K562 (cell line): ENCODE data around the gene CMTM1. TPM values are rescaled to one million over a fixed set of nuclear protein-coding genes. Genes with fewer than 3 reads are reported as not detected.

Source experiments
- CHD1 ChIP-seq: fragments of 200-600 bp; sonication (generic); IDR thresholded peaks from one replicate; pipeline ENCODE4 v1.6.1; 2012; ENCODE audit warnings: mild to moderate bottlenecking, moderate library complexity, low read length, inconsistent platforms
- ELF1 ChIP-seq: fragments of 200-800 bp; sonication (Bioruptor generic); IDR thresholded peaks from 2 replicates; pipeline ENCODE4 v1.6.1; 2016; ENCODE audit warnings: missing genetic modification characterization, missing compliant biosample characterization
- ELK1 ChIP-seq: sonication (generic); formaldehyde crosslinking; IDR thresholded peaks from 2 replicates; pipeline ENCODE4 v1.8.1; 2022; ENCODE audit warnings: missing genetic modification reagents
- FOXK1 ChIP-seq: sonication (generic); formaldehyde crosslinking; IDR thresholded peaks from 2 replicates; pipeline ENCODE4 v1.8.0; 2022; ENCODE audit warnings: missing genetic modification reagents, mild to moderate bottlenecking, borderline replicate concordance
- GABPA ChIP-seq: fragments of 200-800 bp; sonication (Bioruptor generic); conservative IDR thresholded peaks from 2 replicates; pipeline ENCODE4 v1.6.1; 2016; ENCODE audit warnings: low read depth, missing genetic modification characterization, missing compliant biosample characterization
- GTF2A2 ChIP-seq: IDR thresholded peaks from 2 replicates; pipeline ENCODE4 v1.6.1; 2016; ENCODE audit warnings: mild to moderate bottlenecking, missing genetic modification characterization, missing compliant biosample characterization
- HNRNPL ChIP-seq: fragments of 200-400 bp; formaldehyde crosslinking; IDR thresholded peaks from 2 replicates; pipeline ENCODE4 v1.6.1; 2017; ENCODE audit warnings: low read depth, mild to moderate bottlenecking, low read length
- MCM2 ChIP-seq: fragments of 450-650 bp; IDR thresholded peaks from 2 replicates; pipeline ENCODE4 v1.6.1; 2017; ENCODE audit warnings: low read depth, mild to moderate bottlenecking
- PCBP2 ChIP-seq: fragments of 200-400 bp; formaldehyde crosslinking; IDR thresholded peaks from 2 replicates; pipeline ENCODE4 v1.6.1; 2018; ENCODE audit warnings: low read length, low read depth, mild to moderate bottlenecking, moderate library complexity; ENCODE audit not compliant: poor library complexity, severe bottlenecking
- SMARCA5 ChIP-seq: fragments of 450-650 bp; IDR thresholded peaks from 2 replicates; pipeline ENCODE4 v1.6.1; 2016
- STAT5A ChIP-seq: IDR thresholded peaks from 2 replicates; pipeline ENCODE4 v1.6.1; 2012; ENCODE audit warnings: low read length, inconsistent platforms, borderline replicate concordance
- ZNF121 ChIP-seq: sonication (generic); formaldehyde crosslinking; conservative IDR thresholded peaks from 2 replicates; pipeline ENCODE4 v1.8.0; 2022; ENCODE audit warnings: missing genetic modification reagents
- ZNF23 ChIP-seq: fragments of 250-450 bp; sonication (Bioruptor Pico); IDR thresholded peaks from 2 replicates; pipeline ENCODE4 v1.4.0; 2020; ENCODE audit warnings: mild to moderate bottlenecking
- ZNF3 ChIP-seq: fragments of 250-450 bp; sonication (Bioruptor Pico); IDR thresholded peaks from 2 replicates; pipeline ENCODE4 v1.5.0; 2021; ENCODE audit warnings: mild to moderate bottlenecking, moderate library complexity
- ZNF318 ChIP-seq, 2 experiments: fragments of 450-650 bp; IDR thresholded peaks; 2 replicates each; pipeline ENCODE4 v1.6.1; 2016; ENCODE audit warnings: mild to moderate bottlenecking in 2 of 2, borderline replicate concordance in 1 of 2, low read depth in 1 of 2, moderate library complexity in 1 of 2
- ZNF449 ChIP-seq: fragments of 250-450 bp; sonication (Bioruptor Pico); IDR thresholded peaks from 2 replicates; pipeline ENCODE4 v1.8.0; 2022; ENCODE audit warnings: moderate library complexity, mild to moderate bottlenecking, inconsistent platforms
- polyA plus RNA-seq, 8 experiments: library from polyadenylated mRNA; depleted of rRNA in 4 of 8; stranded (reverse) in 5 of 8; unstranded in 3 of 8; fragments of >200 nt; fragmentation: Nextera tagmentation in 2 of 8; fragmentation: Illumina TruSeq in 1 of 8; extraction: Ambion mirVana in 2 of 8; extraction: Trizol in 1 of 8; gene quantifications; 2 replicates each; pipeline versions ENCODE4 v1.2.1 to v1.2.3, GENCODE V29; 2011 to 2014; ENCODE audit warnings: inconsistent platforms in 1 of 8, missing spikeins in 1 of 8
- total RNA-seq, 7 experiments: library from RNA; depleted of rRNA in 6 of 7; stranded (reverse); fragments of >200 nt in 6 of 7; fragmentation: Illumina TruSeq in 2 of 7; extraction: Trizol in 2 of 7; gene quantifications; 2 replicates each; pipeline versions ENCODE4 v1.2.1 to v1.2.3, GENCODE V29; 2011 to 2021; ENCODE audit warnings: low replicate concordance in 1 of 7
- TF ChIP-seq, protein P1 (sequence below): fragments of 450-650 bp; IDR thresholded peaks from 2 replicates; pipeline ENCODE4 v1.6.1; 2016

CMTM1 gene
- total and polyA plus RNA-seq, 9 of the 15 experiments (the other 6 are each of a cell fraction or from before 2014, with no cell fraction given): 0.25 to 2.6 (median 1.1) TPM; not detected in 2

DNA sequence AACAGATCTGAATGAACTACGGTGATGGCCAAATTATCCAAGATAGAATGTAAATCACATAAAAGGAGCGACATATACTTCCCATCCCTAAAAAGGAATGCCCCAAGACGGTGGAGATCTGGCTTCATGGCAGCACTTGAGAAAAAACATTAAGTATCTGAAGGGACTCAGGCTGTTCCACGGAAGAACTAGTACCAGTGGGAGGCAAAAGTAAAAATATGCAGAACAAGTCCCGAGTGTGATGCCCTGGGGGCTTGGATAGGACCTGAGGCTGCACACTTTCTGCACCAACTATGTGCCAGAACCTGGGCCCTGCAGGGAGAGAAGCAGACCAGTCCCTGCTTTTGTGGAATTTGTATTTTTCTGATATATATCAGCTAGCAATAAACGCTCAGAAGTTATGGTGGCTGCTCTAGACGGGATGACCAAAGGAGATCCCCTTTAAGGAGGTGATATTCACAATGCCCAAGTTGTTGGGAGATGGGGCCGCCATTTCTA lies 14.4 kb upstream of the CMTM1 start (continued):
- TF ChIP-seq ZNF449 (no peak), ZNF121 (CRISPR knock-in tag) (no peak), PCBP2 (no peak), ZNF318 (IDR thresholded peaks at IDR 0.05; ENCODE audit: borderline replicate concordance in 1 of 2, low read depth in 1 of 2) (no peak), ZNF3 (CRISPR knock-in tag) (0 out of 2 replicates have a peak, but pooled peaks have one; percentile 59), MCM2 (no peak), GABPA (peak; percentile 50), FOXK1 (CRISPR knock-in tag) (0 out of 2 replicates have a peak, but pooled peaks have one; percentile 8), GTF2A2 (no peak), ELF1 (tag) (peak; percentile 25; the same call in 1 of the 2 replicates), STAT5A (no peak), ELK1 (CRISPR knock-in tag) (no peak), SMARCA5 (no peak), ZNF23 (CRISPR knock-in tag) (no peak), CHD1 (peak; percentile 39), HNRNPL (no peak)
- TF ChIP-seq, protein P1, sequence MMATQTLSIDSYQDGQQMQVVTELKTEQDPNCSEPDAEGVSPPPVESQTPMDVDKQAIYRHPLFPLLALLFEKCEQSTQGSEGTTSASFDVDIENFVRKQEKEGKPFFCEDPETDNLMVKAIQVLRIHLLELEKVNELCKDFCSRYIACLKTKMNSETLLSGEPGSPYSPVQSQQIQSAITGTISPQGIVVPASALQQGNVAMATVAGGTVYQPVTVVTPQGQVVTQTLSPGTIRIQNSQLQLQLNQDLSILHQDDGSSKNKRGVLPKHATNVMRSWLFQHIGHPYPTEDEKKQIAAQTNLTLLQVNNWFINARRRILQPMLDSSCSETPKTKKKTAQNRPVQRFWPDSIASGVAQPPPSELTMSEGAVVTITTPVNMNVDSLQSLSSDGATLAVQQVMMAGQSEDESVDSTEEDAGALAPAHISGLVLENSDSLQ: 0 out of 2 replicates have a peak, but pooled peaks have one; percentile 5
